Kidney (tissue), 14 donors: Measurements from ENCODE around the gene LRRC8C. TPM values are rescaled to one million over a fixed set of nuclear protein-coding genes. Genes with fewer than 3 reads are reported as not detected.

Experiments
- DNase-seq, 5 donors: peaks; one replicate each; pipeline ENCODE4 v3.0.0-alpha.2; 2013 to 2020
- FAIRE-seq: peaks from 2 replicates; lab custom pipeline; 2012; peaks lifted over from hg19 to GRCh38; lab: Jason Lieb, UNC
- H3K27ac ChIP-seq, 2 donors: one replicate each; pipeline ENCODE4 v1.7.0; 2013; ENCODE audit warnings: low read depth in 2 of 2, low read length in 2 of 2, inconsistent platforms in 1 of 2
- H3K27me3 ChIP-seq: one replicate; pipeline ENCODE4 v1.7.1; 2013; ENCODE audit warnings: low read length, inconsistent platforms; ENCODE audit not compliant: control insufficient read depth, insufficient read depth
- H3K36me3 ChIP-seq, 3 donors: one replicate each; pipeline versions ENCODE4 v1.7.0 to v1.7.1; 2013; ENCODE audit warnings: low read length in 3 of 3, control low read depth in 1 of 3, inconsistent platforms in 1 of 3; ENCODE audit not compliant: insufficient read depth in 3 of 3, control insufficient read depth in 2 of 3
- H3K4me1 ChIP-seq, 3 donors: one replicate each; pipeline versions ENCODE4 v1.7.0 to v1.7.1; 2013; ENCODE audit warnings: low read length in 3 of 3, inconsistent platforms in 1 of 3, low read depth in 1 of 3; ENCODE audit not compliant: control insufficient read depth in 2 of 3, insufficient read depth in 2 of 3
- H3K4me3 ChIP-seq, 3 donors: one replicate each; pipeline versions ENCODE4 v1.7.0 to v1.8.1; 2013; ENCODE audit warnings: low read length in 3 of 3, control low read depth in 1 of 3, inconsistent platforms in 1 of 3
- H3K9ac ChIP-seq, 3 donors: one replicate each; pipeline versions ENCODE4 v1.7.0 to v1.7.1; 2013; ENCODE audit warnings: low read length in 3 of 3, control low read depth in 1 of 3, inconsistent platforms in 1 of 3
- H3K9me3 ChIP-seq, 3 donors: one replicate each; pipeline versions ENCODE4 v1.7.0 to v1.7.1; 2013; ENCODE audit warnings: low read length in 3 of 3, control low read depth in 1 of 3, inconsistent platforms in 1 of 3; ENCODE audit not compliant: control insufficient read depth in 2 of 3, insufficient read depth in 1 of 3
- CTCF ChIP-seq: IDR thresholded peaks from 3 replicates; pipeline ENCODE4 v1.5.1; 2012; ENCODE audit warnings: mild to moderate bottlenecking, moderate library complexity, borderline replicate concordance; ENCODE audit not compliant: insufficient read depth; ENCODE audit errors: extremely low read depth
- intact Hi-C: fragments of 100-400 bp; cut with DNase I; formaldehyde crosslinking; loops from one replicate; pipeline ENCODE4 v1.11.1; 2022
- polyA plus RNA-seq: library from polyadenylated mRNA; stranded (reverse); fragments of 350-450 nt; fragmentation: Illumina TruSeq; extraction: RNeasy Lipid Tissue Mini Kit (QIAGEN cat#74804); gene quantifications from one replicate; pipeline ENCODE4 v1.2.3, GENCODE V29; 2014; ENCODE audit warnings: low read depth, low replicate concordance; ENCODE audit not compliant: insufficient read depth
- total RNA-seq: library from RNA; stranded (reverse); fragmentation: NEBNext Ultra II Directional; extraction: Animal tissue kit (Norgen Biotek cat#: 25700); gene quantifications from one replicate; pipeline ENCODE4 v1.2.1, GENCODE V29; 2021
- donor health status: control.
- donor health status: control.
- donor health status: control.
- donor health status: control.
- donor health status: control.
- donor health status: DM: yes; HTN: yes; CAD: no.
- donor health status: Normal renal cell carcinoma (clear cell type).

The LRRC8C gene
- total and polyA plus RNA-seq, 2 donors from 2014 or later: 2.6 to 12.7 TPM

GRCh38 chr1:89603651-89604413, 29.1 kb upstream of the LRRC8C start:
- DNase-seq (no peak), FAIRE-seq (no peak)
- Histone ChIP-seq H3K4me1 (peaks cover 0 to 5% (median 0%) of the 10 kb centered on the region in 3 donors), H3K4me3 (no peak overlapping the region), H3K27me3 (no peaks in the 10 kb centered on the region), H3K9me3 (no peaks in the 10 kb centered on the region), H3K27ac (no peak overlapping the region), H3K36me3 (no peaks in the 10 kb centered on the region), H3K9ac (no peak overlapping the region)
- no peak for TF ChIP-seq CTCF
- intact Hi-C loops: no loop called here

GRCh38 chr1:89604414-89604735, 28.5 kb upstream of the LRRC8C start:
- TF ChIP-seq CTCF: no peak
- no peak for FAIRE-seq
- intact Hi-C loops: no loop called here
- H3K9ac ChIP-seq: no peak overlapping the region
- H3K4me1 ChIP-seq: peaks cover 0 to 5% (median 0%) of the 10 kb centered on the region in 3 donors
- H3K36me3 ChIP-seq: no peaks in the 10 kb centered on the region
- no peaks in the 10 kb centered on the region for H3K9me3 ChIP-seq
- DNase-seq: no peak
- H3K27ac ChIP-seq: no peak overlapping the region
- H3K4me3 ChIP-seq: no peak overlapping the region
- H3K27me3 ChIP-seq: no peaks in the 10 kb centered on the region

GRCh38 chr1:89605692-89606091, 27.2 kb upstream of the LRRC8C start:
- FAIRE-seq (no peak), DNase-seq (no peak)
- Histone ChIP-seq H3K27ac (no peak overlapping the region), H3K27me3 (no peaks in the 10 kb centered on the region), H3K4me3 (no peak overlapping the region), H3K36me3 (no peaks in the 10 kb centered on the region), H3K9ac (no peak overlapping the region), H3K4me1 (peaks cover 0 to 5% (median 0%) of the 10 kb centered on the region in 3 donors), H3K9me3 (no peaks in the 10 kb centered on the region)
- intact Hi-C loops: no loop called here
- TF ChIP-seq CTCF: no peak
